IPS-NIHi7 (cell line): ENCODE data around the gene PDE3A.
"Not testable (repeated sequence)": the region's sequence is repeated elsewhere in the genome, so short reads cannot be mapped to it uniquely, and the experiment has no call there.

ENCODE experiments used
- DNase-seq: peaks from one replicate; pipeline ENCODE4 v3.0.0; 2012; ENCODE audit warnings: mixed read lengths; ENCODE audit errors: extremely low spot score

PDE3A gene

DNA sequence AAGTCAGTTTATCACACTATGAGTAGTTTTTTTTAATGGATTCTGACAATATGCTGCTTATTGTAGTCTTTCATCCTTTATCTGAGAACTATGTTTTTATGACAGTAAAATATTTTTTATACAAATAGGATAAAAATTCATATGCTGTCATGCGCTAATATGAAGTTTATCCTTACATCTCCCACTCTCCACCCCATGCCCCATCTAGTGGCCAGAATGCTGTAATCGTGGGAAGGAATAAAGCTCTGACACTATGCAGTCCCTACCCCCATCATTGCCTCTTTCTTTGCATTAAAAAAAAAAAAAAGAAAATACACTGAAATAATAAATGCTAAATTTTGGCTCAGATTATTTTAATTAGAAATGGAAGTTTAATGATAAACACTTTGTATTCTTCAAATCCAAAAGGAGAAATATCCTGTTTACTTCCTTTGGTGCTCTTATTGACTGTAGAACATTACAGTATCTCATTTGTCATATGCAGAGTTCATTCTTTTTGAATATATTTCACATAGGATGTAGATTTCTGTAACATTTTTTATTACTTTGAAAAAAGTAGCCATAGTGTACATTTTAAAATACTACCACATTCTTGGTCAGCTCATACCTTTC lies 180.9 kb downstream of the PDE3A start:
- peak; percentile 17 for DNase-seq

DNA sequence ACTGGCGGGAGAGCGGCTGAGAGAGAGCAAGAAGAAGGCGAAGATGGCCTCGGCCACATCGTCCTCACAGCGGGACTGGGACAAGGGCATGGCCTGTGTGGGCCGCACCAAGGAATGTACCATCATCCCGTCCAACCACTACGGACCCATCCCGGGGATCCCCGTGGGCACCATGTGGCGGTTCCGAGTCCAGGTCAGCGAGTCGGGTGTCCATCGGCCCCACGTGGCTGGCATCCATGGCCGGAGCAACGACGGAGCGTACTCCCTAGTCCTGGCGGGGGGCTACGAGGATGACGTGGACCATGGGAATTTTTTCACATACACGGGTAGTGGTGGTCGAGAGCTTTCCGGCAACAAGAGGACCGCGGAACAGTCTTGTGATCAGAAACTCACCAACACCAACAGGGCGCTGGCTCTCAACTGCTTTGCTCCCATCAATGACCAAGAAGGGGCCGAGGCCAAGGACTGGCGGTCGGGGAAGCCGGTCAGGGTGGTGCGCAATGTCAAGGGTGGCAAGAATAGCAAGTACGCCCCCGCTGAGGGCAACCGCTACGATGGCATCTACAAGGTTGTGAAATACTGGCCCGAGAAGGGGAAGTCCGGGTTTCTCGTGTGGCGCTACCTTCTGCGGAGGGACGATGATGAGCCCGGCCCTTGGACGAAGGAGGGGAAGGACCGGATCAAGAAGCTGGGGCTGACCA lies 183.6 kb downstream of the PDE3A start:
- DNase-seq = not testable (repeated sequence)

DNA sequence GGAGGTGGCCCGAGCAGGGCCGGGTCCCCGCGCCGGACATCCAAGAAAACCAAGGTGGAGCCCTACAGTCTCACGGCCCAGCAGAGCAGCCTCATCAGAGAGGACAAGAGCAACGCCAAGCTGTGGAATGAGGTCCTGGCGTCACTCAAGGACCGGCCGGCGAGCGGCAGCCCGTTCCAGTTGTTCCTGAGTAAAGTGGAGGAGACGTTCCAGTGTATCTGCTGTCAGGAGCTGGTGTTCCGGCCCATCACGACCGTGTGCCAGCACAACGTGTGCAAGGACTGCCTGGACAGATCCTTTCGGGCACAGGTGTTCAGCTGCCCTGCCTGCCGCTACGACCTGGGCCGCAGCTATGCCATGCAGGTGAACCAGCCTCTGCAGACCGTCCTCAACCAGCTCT lies 184.2 kb downstream of the PDE3A start:
- DNase-seq = not testable (repeated sequence)

DNA sequence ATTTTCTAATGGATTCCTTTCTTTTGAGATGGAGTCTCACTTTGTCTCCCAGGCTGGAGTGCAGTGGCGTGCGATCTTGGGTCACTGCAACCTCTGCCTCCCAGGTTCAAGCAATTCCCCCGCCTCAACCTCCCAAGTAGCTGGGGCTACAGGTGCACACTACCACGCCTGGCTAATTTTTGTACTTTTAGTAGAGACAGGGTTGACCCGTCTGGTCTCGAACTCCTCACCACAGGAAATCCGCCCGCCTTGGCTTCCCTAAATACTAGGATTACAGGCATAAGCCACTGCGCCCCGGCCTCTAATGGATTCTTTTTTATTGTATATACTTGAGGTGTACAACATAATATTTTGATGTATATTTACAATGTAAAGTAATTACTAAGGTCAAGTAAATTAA lies 186.7 kb downstream of the PDE3A start:
- no peak for DNase-seq

DNA sequence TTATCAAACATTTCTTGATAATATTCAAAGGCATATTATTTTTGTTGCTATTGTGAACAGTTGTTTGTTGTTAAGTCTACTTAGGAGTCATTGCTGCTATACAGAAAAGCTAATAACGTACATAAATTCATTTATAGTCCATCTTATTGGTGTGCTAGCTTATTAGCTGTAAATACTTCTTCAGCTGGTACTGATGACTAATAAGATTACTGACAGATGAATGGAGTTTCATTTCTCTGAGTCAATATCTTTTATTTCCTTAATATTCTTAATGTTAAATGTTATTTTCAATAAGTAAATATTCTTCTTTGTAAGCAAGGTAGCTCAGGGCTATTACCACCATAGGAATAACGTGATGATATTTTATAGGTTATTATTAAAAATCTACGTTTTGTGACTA lies 187.4 kb downstream of the PDE3A start:
- DNase-seq = no peak

DNA sequence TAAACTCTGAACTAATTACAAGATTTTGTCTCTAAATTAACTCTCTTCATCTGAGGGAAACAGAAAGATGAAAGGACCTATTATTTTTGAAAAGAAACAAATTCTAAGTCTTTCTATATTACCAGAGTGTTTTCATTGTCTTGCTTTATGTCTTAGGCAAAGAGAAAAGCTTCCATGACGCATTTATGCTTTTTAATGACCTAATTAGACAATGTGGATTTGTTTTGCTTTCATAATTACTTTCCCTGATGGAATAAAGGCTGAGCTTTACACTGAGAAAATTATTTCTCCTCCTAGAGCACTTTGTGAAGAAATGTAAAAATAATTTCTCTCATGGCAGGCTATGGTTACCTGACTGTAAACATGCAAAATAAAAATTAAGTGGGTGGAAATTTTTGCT lies 188.8 kb downstream of the PDE3A start:
- DNase-seq = no peak

DNA sequence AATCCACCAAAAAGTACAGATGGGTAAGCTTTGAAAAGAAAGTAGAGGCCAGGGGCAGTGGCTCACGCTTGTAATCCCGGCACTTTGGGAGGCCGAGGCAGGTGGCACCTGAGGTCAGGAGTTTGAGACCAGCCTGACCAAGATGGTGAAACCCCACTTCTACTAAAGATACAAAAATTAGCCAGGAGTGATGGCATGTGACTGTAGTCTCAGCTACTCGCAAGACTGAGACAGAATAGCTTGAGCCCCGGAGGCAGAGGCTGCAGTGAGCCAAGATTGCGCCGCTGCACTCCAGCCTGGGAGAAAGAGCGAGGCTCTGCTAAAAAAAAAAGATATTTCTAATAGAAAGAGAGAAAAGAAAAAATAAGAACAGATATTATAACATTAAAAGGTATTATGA lies 192.6 kb downstream of the PDE3A start:
- DNase-seq = no peak

DNA sequence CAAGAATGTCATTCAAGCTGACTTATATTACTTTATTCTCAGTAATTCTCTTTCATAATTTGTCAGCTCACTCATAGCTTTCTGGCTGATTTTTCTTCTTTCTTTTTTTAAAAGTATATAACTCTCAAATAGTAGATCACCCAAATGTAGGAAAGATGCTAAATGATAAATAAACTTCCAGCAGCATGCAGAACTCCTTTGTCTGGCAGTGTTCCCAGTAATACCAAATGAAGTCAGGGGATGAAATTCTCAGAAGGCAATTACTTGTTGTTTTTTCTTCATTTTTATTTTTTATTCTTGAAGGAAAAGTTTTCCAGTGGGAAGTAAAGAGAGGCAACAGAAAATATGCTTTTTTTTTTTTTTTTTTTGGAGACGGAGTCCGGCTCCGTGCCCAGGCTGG lies 193.5 kb downstream of the PDE3A start:
- no peak for DNase-seq

DNA sequence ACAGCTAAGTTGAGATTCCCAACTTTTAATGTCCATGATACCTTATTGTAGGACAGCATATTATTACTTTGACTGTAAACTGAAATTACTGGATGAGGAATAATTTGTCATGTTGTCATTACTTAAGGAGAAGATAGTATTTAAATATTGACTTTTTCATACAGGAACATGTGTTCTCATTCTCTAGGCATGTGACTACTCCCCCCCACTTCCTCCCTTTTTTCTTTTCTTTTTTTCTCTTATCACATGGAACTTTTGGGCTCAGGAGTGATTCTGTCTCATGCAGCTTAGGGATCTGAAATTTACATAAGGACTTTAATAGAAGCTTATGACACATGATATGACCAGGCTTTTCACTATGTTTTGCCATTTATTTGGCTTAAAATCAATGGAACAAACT lies 199.1 kb downstream of the PDE3A start:
- no peak for DNase-seq

DNA sequence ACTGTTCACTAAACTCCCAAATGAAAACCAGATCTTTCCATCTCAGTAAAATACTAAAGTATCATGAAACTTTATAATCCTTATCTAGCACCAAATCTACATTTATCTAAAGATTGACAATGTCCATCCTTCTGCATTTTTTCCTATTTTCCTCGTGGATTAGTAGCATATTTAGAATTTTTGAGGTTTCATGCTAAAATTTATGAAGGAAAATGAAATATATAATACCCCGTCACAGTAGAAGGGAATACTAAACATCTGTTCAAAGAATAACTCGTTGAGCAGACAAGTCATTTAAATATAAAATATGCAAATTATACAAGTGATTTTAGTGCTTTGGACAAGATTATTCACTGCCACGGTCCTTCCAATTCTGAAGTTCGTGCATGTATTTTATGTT lies 204.1 kb downstream of the PDE3A start:
- no peak for DNase-seq

DNA sequence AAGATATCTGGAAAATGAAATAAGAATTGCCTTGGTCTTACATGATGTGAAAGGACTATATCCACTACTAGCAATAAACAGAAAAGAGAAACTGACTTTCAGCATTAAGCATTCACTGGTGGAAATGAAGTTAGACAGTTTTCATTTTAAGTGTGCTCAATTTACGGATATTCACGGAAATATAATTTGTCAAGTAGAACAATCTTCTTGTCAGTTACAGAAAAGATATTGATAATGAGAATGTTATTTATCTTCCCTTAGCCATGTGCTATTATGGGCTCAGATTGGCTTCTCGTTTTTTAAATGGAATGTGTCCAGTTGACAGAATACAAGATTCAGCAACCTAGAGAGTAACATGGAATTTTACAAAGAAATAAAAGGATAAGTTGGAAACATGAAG lies 208.2 kb downstream of the PDE3A start:
- DNase-seq = no peak

DNA sequence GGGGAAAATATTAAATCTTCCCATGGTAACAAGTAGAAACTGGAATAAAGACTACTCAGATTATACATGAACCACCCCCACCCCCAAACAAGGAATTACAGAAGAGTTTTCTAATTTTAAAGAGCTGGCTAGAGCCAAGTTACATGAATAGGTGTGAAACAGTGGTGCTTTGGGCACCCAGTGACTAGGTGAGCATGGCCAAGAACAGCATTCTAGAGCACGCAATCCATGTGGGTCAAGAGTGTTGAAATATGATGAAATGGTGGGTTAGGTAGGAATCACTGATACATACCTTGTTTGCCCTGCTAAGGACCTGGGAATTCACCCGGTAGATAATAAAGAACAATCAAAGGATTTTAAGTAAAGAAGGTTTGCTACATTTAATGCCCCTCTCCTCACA lies 208.7 kb downstream of the PDE3A start:
- no peak for DNase-seq

DNA sequence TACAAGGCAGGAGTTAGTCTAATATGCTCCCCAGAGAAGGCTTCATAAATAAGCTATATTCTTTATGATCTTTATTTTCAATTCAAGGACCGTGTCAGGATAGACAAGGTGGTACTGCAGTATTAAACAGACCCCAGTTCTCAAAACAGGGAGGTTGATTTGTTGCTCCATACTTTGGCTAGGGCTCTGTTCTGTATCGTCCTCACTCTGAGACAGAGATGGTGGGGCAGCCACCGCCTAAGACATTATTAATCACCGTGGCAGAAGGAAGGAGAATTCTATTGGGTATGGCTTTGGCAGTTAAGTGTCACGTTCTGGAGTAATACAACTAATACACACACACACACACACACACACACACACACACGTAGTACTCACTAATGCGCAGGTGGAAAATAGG lies 209.8 kb downstream of the PDE3A start:
- no peak for DNase-seq

DNA sequence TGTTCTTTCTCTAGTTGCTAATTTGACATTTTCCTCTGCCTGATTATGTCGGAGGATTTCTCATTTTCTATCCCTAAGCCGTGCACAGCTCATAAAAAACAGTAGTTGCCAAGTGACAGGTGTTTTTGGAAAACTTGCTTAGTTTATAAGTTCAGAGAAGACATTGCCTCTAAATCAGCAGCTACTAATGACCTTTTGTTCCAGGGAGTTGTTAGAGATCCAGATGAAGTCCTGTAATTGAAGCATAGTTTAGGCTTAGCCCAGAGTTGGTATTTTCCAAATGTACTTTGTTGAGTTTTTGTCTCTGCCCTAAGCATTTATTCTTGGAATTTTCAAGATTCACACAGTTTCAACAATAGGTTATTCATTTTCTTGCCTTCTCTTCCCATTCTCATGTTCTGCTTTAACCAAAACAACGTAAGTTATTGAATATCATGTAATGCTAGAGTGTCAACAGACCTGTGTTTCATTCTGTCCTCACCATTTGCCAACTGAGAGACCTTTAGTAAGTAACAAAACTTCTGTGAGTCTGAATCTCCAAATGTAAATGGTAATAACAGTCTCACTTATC lies 216.8 kb downstream of the PDE3A start:
- DNase-seq = no peak

DNA sequence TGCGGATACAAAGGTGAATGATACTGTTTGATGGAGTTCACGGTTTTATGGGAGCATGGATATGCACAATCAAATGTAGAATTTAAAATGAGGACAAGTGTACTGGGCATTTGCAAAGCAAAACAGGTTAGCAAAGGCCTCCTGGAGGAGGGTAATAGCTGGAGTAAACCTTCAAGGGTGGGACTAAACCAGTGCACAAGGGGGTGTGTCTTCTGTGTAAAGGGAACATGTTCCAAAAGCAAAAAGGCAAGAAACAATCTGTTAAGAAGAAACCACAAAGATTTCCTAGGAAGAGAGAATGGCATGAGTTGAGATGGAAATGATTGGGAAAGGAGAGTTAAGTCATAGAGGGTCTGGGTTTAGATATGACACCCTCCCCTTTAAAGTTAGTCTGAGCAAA lies 217.6 kb downstream of the PDE3A start:
- no peak for DNase-seq

DNA sequence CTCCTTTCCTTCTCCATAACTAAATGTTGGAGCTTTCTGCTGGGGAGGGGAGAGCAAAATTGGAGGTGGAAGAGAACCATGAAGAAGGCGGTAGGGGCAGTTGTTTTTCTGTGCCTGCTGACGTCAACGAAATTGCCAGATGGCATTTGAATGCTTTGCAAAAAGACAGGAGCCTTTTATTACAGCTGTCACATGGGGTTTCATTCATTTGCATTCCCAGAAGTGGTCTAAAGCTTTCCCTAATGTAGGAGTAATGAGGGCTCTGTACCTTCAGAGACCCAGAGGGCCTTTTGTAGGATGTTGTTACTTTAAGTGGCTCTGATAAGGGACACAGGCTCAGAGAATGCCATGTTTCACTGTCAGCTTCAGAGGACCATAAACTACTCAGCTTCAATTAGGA lies 219.7 kb downstream of the PDE3A start:
- DNase-seq = no peak

DNA sequence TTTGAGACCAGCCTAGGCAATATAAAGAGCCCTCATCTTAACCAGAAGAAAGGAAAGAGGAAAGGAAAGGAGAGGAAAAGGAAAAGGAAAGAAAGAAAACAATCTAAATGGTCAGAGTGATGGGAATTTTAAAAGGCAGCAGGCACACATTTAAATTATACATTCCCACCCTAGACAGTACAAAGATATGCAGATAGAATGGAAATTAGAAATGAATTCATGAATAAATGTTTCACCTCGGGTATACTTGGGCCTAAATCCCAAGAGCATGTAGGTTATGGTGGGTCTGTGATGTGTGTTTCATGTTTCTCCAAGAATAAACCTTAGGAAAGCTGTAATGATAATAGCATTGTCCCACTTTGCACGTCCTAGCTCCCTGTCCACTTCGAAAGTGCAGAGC lies 222.2 kb downstream of the PDE3A start:
- no peak for DNase-seq

DNA sequence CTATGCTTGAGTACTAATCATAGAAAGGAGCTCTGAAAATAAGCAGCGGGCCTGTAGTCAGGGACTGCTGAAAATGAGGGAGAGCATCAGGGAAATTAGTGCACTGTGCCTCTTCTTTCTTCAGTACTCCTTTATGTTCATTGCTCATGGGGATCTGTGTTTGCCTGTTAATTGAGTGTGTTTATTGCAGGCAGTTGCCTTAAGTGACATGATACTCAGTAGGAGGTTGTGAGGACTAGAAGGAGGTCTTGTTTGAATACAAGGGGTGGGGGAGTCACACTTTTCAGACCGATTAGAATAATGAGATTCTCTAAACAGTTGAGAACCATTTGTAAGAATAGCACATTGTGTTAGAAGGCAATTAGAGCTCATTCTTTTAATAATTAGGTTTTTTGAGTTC lies 224.2 kb downstream of the PDE3A start:
- DNase-seq = no peak

DNA sequence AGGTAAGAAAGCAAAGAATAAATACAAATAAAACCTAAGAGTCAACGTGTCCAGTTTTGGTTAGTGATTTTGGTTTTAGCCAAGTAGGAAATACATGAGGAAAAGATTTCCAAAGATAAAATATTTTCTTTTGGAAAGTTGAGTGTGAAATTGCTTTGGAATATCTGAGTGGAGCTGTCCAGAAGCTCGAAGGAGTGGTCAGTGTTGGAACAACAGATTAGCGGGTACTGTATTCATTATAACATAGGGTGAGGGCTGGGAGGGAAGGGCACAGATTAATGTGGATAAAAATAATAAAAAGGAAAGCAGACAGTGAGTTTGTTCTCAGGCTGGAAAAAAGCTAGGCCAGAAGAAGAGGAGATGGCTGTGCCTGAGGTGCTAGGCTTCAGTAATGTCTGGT lies 225.3 kb downstream of the PDE3A start:
- DNase-seq = no peak

DNA sequence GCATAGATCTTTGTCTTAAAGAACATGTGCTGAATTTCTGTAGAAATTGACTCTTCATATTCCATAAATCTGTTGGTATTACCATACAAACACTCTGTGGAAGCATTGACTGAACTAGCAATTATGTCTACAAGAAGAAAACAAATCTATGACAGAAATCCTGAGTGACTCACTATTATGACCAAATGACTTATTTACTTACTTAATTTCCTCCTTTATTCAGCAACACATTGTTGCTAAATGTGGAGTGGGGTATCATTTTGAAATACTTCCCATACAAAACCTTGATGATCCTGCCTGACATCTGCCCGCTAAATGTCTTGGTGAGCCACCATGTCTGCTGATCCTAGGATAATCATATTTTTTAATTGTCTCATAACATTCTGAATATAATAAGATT lies 227.7 kb downstream of the PDE3A start:
- DNase-seq = no peak

DNA sequence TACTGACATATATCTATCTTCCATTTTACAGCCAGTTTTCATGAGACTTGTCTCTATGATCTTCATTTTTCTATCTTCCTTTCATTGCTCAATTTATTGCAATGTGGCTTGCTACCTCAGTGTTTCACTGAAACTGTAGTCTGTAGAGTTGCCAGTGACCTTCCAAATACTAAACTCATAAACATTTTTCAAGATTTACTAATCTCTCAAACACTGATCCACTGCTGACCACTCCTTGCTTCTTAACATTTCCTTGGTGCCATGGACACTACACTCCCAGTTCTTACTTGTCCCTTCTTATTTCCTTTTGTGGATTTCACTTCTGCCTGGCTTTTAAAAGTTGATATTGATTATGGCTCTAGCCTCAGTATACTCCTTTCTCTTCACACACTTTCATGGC lies 231.4 kb downstream of the PDE3A start:
- no peak for DNase-seq

DNA sequence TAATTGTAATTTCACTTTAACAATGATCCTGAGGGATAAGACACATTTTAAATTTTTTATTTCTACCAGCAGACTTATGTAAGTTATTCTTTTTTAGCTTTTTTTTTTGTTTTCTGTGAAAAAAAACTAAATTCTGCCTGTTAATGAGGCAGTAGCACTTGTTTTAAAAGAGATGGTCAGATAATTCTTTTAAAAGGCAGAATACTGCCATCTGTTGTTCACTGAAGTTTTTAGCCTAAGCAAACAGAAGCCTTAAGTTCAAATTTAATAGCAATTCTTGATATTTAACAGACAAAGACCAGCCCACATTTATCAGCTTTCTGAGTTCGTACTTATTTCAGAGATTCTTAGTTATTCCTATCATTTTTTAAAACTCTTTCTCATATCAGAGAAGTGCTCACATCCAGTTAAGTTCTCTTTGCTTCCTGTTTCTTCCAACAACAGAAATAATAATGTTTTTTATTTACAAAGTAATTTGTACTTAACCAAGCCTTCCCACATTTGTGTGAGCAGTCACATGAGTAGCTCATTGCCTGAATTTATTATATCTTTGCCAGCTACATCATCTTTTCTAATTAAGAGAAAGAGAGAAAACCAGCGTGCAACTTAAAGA lies 233.4 kb downstream of the PDE3A start:
- peak; percentile 19 for DNase-seq
